ENCODE measurements around the gene BRINP3. TPM values are rescaled to one million over a fixed set of nuclear protein-coding genes. Genes with fewer than 3 reads are reported as not detected.

Gene BRINP3
- total and polyA plus RNA-seq, 2 of the 13 experiments (the other 11 are each of a cell fraction or from before 2014, with no cell fraction given), result not detected

DNA sequence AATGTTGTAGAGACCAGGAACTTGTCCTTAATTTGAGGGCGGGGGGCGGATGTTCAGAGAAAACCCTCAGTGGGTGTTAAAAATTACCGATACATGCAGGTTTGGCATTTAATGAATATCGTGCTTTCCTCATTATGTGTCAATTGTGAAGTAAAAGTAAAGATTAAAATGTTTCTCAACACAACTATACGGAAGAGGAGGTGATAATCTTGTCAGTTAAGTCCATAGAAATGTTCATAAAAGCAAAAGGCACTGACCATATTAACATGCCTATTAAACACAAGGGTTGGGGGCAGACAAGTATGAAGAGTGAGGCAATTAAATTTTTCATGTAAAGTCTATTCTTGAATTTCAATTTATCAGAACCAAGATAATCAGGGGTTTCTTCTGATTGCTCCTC lies 1.3 kb downstream of the BRINP3 start:
- H2AFZ ChIP-seq (ENCODE audit: low read length), result no peak overlapping the region
- no peak for ATAC-seq
- intact Hi-C loops (cut with micrococcal nuclease; ENCODE audit: unreplicated experiment) (no loop called here), in situ Hi-C loops (cut with HindIII; ENCODE audit: extremely low pct_ligation_motif_present, low pct_unique_long_range_greater_than_20kb) (no loop called here)
- H3K36me3 ChIP-seq (replicated peaks in 1 of 2; ENCODE audit: control insufficient read depth in 1 of 2, insufficient read depth in 2 of 2, low read length in 2 of 2), result no peaks in the 10 kb centered on the region
- H3K79me2 ChIP-seq (ENCODE audit: insufficient read depth, low read length), result no peaks in the 10 kb centered on the region
- TF ChIP-seq SIX4 (CRISPR knock-in tag; IDR thresholded peaks at IDR 0.05) (no peak), ZNF660 (CRISPR knock-in tag; IDR thresholded peaks at IDR 0.05; ENCODE audit: borderline replicate concordance, low read depth) (no peak), ZNF775 (CRISPR knock-in tag; IDR thresholded peaks at IDR 0.05; ENCODE audit: borderline replicate concordance) (no peak), GLI4 (CRISPR knock-in tag; IDR thresholded peaks at IDR 0.05; ENCODE audit: borderline replicate concordance) (no peak), MAX (IDR thresholded peaks at IDR 0.05) (no peak), ZNF468 (CRISPR knock-in tag; IDR thresholded peaks at IDR 0.05) (no peak), CREB3 (CRISPR knock-in tag; IDR thresholded peaks at IDR 0.05) (no peak), ZNF841 (CRISPR knock-in tag; IDR thresholded peaks at IDR 0.05; ENCODE audit: borderline replicate concordance) (no peak), SMAD1 (CRISPR knock-in tag; IDR thresholded peaks at IDR 0.05; ENCODE audit: borderline replicate concordance, low read depth) (no peak), CC2D1A (CRISPR knock-in tag; IDR thresholded peaks at IDR 0.05) (no peak), ZNF790 (CRISPR knock-in tag; IDR thresholded peaks at IDR 0.05; ENCODE audit: borderline replicate concordance) (no peak), SMARCC2 (IDR thresholded peaks at IDR 0.05) (no peak), THAP11 (CRISPR knock-in tag; IDR thresholded peaks at IDR 0.05) (no peak), FIP1L1 (IDR thresholded peaks at IDR 0.05; ENCODE audit: borderline replicate concordance, insufficient read depth, low read depth, low read length) (no peak), ZNF557 (CRISPR knock-in tag; IDR thresholded peaks at IDR 0.05) (no peak), KDM2A (CRISPR knock-in tag; IDR thresholded peaks at IDR 0.05; ENCODE audit: borderline replicate concordance, low read depth) (no peak)
- TF ChIP-seq, protein P1, sequence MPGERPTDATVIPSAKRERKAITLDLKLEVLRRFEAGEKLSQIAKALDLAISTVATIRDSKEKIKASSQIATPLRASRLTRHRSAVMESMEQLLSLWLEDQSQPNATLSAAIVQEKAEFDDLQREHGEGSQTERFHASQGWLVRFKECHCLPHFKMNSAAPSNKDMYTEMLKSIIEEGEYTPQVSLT (CRISPR knock-in tag; IDR thresholded peaks at IDR 0.05; ENCODE audit: borderline replicate concordance, low read depth), result no peak
- DNase-seq (ENCODE audit: low spot score), result no peak
- no peaks in the 10 kb centered on the region for H3K9me3 ChIP-seq (ENCODE audit: low read length)
- H3K4me3 ChIP-seq (replicated peaks in 1 of 3; ENCODE audit: insufficient read depth in 1 of 3, low read depth in 2 of 3, low read length in 3 of 3), result no peak overlapping the region
- no peak overlapping the region for H3K27ac ChIP-seq (ENCODE audit: extremely low read length, insufficient read depth, low read length)
- no peaks in the 10 kb centered on the region for H4K20me1 ChIP-seq (ENCODE audit: insufficient read depth, low read length)
- BruUV-seq (replicated peaks), result no TSS peak
- ChIA-PET CTCF (ENCODE audit: low intra/inter-chr PET ratio, low total read pairs) (no interaction called here), POLR2A (no interaction called here)
- no peak for FAIRE-seq
- peaks cover 0 to 37% of the 10 kb centered on the region in 2 experiments; a peak in 2 of 5 replicates for H3K27me3 ChIP-seq (ENCODE audit: control insufficient read depth in 1 of 2, insufficient read depth in 2 of 2, low read length in 2 of 2)
- H3K4me1 ChIP-seq (ENCODE audit: insufficient read depth, low read length), result no peaks in the 10 kb centered on the region
- 7% methylated on average over 5 of the region's 5 CpGs for WGBS (ENCODE audit: low lambda C conversion rate)
- no peak overlapping the region for H3K4me2 ChIP-seq (ENCODE audit: low read depth, low read length)
- H3K9ac ChIP-seq (ENCODE audit: insufficient read depth, low read depth, low read length), result no peak overlapping the region
